ENCODE results near the gene LDLR.
"Not testable (repeated sequence)": the region's sequence is repeated elsewhere in the genome, so short reads cannot be mapped to it uniquely, and the experiment has no call there.

LDLR gene

GRCh38 chr19:11069561-11069960, 19.7 kb upstream of the LDLR start:
- in situ Hi-C loops (cut with MboI; ENCODE audit: low pct_unique_long_range_greater_than_20kb, low sequenced_read_pairs, unreplicated experiment): no loop called here
- TF ChIP-seq CTCF (IDR thresholded peaks at IDR 0.05; ENCODE audit: extremely low read depth, insufficient read depth, missing control alignments): no peak
- no peak for DNase-seq (ENCODE audit: low spot score)

- DNase-seq (ENCODE audit: low spot score): no peak
- no peak for TF ChIP-seq CTCF (IDR thresholded peaks at IDR 0.05; ENCODE audit: extremely low read depth, insufficient read depth, missing control alignments)
- in situ Hi-C loops (cut with MboI; ENCODE audit: low pct_unique_long_range_greater_than_20kb, low sequenced_read_pairs, unreplicated experiment): no loop called here
Observed at GRCh38 chr19:11070123-11070522, 19.1 kb upstream of the LDLR start.

- no peak for TF ChIP-seq CTCF (IDR thresholded peaks at IDR 0.05; ENCODE audit: extremely low read depth, insufficient read depth, missing control alignments)
- in situ Hi-C loops (cut with MboI; ENCODE audit: low pct_unique_long_range_greater_than_20kb, low sequenced_read_pairs, unreplicated experiment): no loop called here
- DNase-seq (ENCODE audit: low spot score): no peak
Observed at GRCh38 chr19:11073568-11073967, 15.7 kb upstream of the LDLR start.

GRCh38 chr19:11076792-11077191, 12.5 kb upstream of the LDLR start:
- DNase-seq (ENCODE audit: low spot score); in situ Hi-C loops (cut with MboI; ENCODE audit: low pct_unique_long_range_greater_than_20kb, low sequenced_read_pairs, unreplicated experiment): not testable (repeated sequence)

- no peak for TF ChIP-seq CTCF (IDR thresholded peaks at IDR 0.05; ENCODE audit: extremely low read depth, insufficient read depth, missing control alignments)
- peak; percentile 4 for DNase-seq (ENCODE audit: low spot score)
- in situ Hi-C loops (cut with MboI; ENCODE audit: low pct_unique_long_range_greater_than_20kb, low sequenced_read_pairs, unreplicated experiment): no loop called here
Observed at GRCh38 chr19:11078893-11079292, 10.4 kb upstream of the LDLR start.

GRCh38 chr19:11079999-11080398, 9.3 kb upstream of the LDLR start:
- in situ Hi-C loops (cut with MboI; ENCODE audit: low pct_unique_long_range_greater_than_20kb, low sequenced_read_pairs, unreplicated experiment): no loop called here
- no peak for DNase-seq (ENCODE audit: low spot score)
- no peak for TF ChIP-seq CTCF (IDR thresholded peaks at IDR 0.05; ENCODE audit: extremely low read depth, insufficient read depth, missing control alignments)

- in situ Hi-C loops (cut with MboI; ENCODE audit: low pct_unique_long_range_greater_than_20kb, low sequenced_read_pairs, unreplicated experiment): no loop called here
Observed at GRCh38 chr19:11087870-11088505, 1.3 kb upstream of the LDLR start.

More at GRCh38 chr19:11087870-11088505, 1.3 kb upstream of the LDLR start:
- no peak for TF ChIP-seq CTCF (IDR thresholded peaks at IDR 0.05; ENCODE audit: extremely low read depth, insufficient read depth, missing control alignments)
- DNase-seq (ENCODE audit: low spot score): no peak

All from GM13977 (cell line).